Spinal cord (tissue), 10 donors: Measurements from ENCODE around the gene COLEC12. TPM values are rescaled to one million over a fixed set of nuclear protein-coding genes. Genes with fewer than 3 reads are reported as not detected.
A peak's percentile ranks its signal among the peaks of the same experiment; 100 is the strongest.
"Not testable (repeated sequence)": the region's sequence is repeated elsewhere in the genome, so short reads cannot be mapped to it uniquely, and the experiment has no call there.

Experiments used
- DNase-seq, 6 donors: peaks; one replicate each; pipeline versions ENCODE4 v3.0.0 to v3.0.0-alpha.2; 2013 to 2015; ENCODE audit warnings: low spot score in 6 of 6, low read depth in 4 of 6
- H3K27ac ChIP-seq: one replicate; pipeline ENCODE4 v1.5.1; 2013; ENCODE audit warnings: low read depth, low read length, control low read depth
- H3K27me3 ChIP-seq: one replicate; pipeline ENCODE4 v1.6.1; 2013; ENCODE audit warnings: low read length; ENCODE audit not compliant: control insufficient read depth, insufficient read depth
- H3K36me3 ChIP-seq: one replicate; pipeline ENCODE4 v1.6.1; 2013; ENCODE audit warnings: low read length; ENCODE audit not compliant: control insufficient read depth, insufficient read depth
- H3K4me1 ChIP-seq: one replicate; pipeline ENCODE4 v1.6.1; 2013; ENCODE audit warnings: low read length; ENCODE audit not compliant: control insufficient read depth, insufficient read depth
- H3K4me3 ChIP-seq: one replicate; pipeline ENCODE4 v1.5.1; 2013; ENCODE audit warnings: low read depth, low read length, control low read depth
- H3K9me3 ChIP-seq: one replicate; pipeline ENCODE4 v1.6.1; 2013; ENCODE audit warnings: low read length; ENCODE audit not compliant: control insufficient read depth, insufficient read depth
- WGBS: methylation state at CpG from one replicate; pipeline ENCODE4 v1.1.5; 2013; ENCODE audit warnings: missing lambda C conversion rate; ENCODE audit not compliant: insufficient coverage; 5-methylcytosine and 5-hydroxymethylcytosine counted together
- polyA plus RNA-seq, 2 donors: library from polyadenylated mRNA; unstranded; fragments of 120-200 nt; gene quantifications; one replicate each; pipeline ENCODE4 v1.2.1, GENCODE V29; 2013; ENCODE audit not compliant: insufficient read length in 2 of 2
- total RNA-seq, 2 donors: library from RNA; depleted of rRNA in 1 of 2; stranded (reverse); fragments of 120-200 nt in 1 of 2; fragments of >200 nt in 1 of 2; gene quantifications; one replicate each; pipeline versions ENCODE4 v1.2.3 to v1.2.4, GENCODE V29; 2013 to 2014
- donor health status: healthy.

Gene COLEC12
- total and polyA plus RNA-seq, 4 donors, result 19.2 to 282 (median 57.4) TPM

DNA sequence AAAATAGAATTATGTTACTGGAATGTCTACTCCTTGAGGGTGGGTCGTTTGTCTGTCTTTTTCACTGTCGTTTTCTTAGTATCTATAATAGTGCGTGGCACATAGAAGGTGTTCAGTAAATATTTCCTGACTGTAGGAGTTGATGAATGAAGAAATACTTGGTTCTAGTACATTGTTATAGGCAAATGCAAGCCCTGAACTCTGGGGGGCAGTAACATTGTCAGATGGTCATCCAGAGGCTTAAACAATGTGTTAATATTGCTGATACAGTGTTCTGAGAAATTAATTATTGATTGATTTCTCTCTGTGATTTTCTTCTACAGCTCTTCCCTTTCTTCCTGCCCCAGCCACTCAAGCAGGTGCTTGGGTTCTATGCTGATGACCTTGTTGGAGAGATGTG, 208.2 kb downstream of the COLEC12 start:
- H3K4me3 ChIP-seq, result no peak overlapping the region
- H3K9me3 ChIP-seq, result no peaks in the 10 kb centered on the region
- no peaks in the 10 kb centered on the region for H3K36me3 ChIP-seq
- DNase-seq, result no peak
- 53% methylated on average over 3 of the region's 3 CpGs for WGBS
- no peaks in the 10 kb centered on the region for H3K27me3 ChIP-seq
- peaks cover 5% of the 10 kb centered on the region for H3K4me1 ChIP-seq
- H3K27ac ChIP-seq, result no peak overlapping the region

DNA sequence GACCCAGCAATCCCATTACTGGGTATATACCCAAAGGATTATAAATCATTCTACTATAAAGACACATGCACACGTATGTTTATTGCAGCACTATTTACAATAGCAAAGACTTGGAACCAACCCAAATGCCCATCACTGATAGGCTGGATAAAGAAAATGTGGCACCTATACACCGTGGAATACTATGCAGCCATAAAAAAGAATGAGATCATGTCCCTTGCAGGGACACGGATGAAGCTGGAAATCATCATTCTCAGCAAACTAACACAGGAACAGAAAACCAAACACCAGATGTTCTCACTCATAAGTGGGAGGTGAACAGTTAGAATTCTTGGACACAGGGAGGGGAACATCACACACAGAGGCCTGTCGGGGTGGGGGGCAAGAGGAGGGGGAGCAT, 210.5 kb downstream of the COLEC12 start:
- H3K36me3 ChIP-seq, H3K4me3 ChIP-seq, H3K4me1 ChIP-seq, H3K9me3 ChIP-seq, H3K27ac ChIP-seq, H3K27me3 ChIP-seq, DNase-seq: not testable (repeated sequence)
- WGBS, result no CpG with 5 or more reads among the region's 4 CpGs

DNA sequence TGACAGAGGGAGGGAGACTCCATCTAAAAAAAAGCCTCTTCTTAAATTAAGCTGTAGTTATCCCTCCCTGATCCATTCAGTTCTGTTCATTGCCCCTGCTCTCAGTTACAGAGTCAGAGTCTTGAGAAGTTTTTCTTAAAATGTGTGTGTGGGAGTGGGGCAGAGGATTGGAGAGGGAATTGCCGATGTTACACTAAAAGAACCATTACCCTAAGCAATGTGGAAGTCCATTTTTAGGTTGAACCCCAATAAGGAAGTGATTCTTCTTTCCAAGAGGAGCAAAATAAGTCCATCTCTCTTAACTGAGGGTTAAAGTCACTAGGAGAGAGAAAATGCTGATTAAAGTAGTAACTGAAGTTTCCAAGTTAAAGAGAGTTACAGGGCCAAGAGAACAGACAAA, 211.5 kb downstream of the COLEC12 start:
- Histone ChIP-seq H3K27me3 (no peaks in the 10 kb centered on the region), H3K4me1 (no peaks in the 10 kb centered on the region), H3K27ac (no peak overlapping the region), H3K9me3 (no peaks in the 10 kb centered on the region), H3K36me3 (no peaks in the 10 kb centered on the region), H3K4me3 (no peak overlapping the region)
- DNase-seq, result no peak
- WGBS, result no CpG with 5 or more reads among the region's 1 CpG

DNA sequence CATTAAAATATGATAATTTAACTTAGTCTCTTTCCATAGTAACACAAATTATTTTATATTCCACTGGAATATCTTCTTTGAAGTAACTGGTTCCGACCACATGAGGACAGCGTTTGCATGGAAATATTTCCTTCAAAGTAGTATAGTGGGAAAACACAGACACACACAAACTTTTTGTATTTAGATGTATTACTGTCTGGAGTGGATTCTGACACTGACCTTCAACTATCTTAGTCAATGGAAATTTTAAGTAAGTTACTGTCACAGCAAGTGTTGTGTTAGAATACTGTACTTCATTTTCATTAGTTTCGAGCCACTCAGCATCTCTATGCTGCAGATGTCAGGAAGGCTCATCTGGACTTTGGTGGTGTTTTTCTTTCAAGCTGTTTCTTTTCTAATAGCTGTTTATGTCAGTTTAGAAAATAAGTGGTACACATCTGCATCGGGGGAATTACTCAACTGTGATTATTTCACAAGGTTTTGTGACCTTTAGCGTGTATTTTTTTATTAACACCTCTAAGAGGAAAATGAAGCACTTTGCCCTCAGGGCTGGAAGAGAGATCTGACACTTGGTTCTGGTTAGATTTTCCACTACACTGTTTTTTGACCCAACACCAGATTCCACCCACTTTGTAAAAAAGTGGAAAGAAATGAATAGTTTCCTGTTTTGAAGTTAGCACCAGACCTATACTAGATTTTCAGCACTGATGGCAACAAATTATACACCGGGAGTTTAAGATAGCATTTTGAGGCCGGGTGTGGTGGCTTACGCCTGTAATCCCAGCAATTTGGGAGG, 213.8 kb downstream of the COLEC12 start:
- no peaks in the 10 kb centered on the region for H3K36me3 ChIP-seq
- H3K9me3 ChIP-seq, result no peaks in the 10 kb centered on the region
- peak in 3 of 6 donors; percentile 33 to 85 (median 56) for DNase-seq
- no CpG with 5 or more reads among the region's 8 CpGs for WGBS
- H3K27ac ChIP-seq, result no peak overlapping the region
- no peak overlapping the region for H3K4me3 ChIP-seq
- H3K4me1 ChIP-seq, result no peaks in the 10 kb centered on the region
- H3K27me3 ChIP-seq, result no peaks in the 10 kb centered on the region

DNA sequence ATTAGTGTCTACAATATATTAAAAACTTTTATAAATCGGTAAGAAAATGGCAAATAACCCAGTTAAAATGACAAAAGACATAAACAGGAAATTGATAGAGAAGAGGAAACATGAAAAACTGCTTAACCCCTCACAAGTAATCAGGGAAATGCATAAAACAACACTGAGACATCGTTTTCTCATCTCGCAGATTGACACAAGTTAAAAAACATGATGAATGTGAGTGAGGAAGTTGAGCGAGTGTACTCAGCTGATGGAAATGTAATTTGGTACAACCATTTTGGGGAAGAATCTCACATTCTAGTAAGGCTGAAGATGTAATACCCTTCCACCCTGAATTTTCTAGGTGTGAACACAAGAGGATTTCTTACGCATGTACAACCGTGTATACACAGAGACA, 214.7 kb downstream of the COLEC12 start:
- Histone ChIP-seq H3K9me3 (no peaks in the 10 kb centered on the region), H3K4me3 (no peak overlapping the region), H3K27me3 (no peaks in the 10 kb centered on the region), H3K4me1 (no peaks in the 10 kb centered on the region), H3K36me3 (no peaks in the 10 kb centered on the region), H3K27ac (no peak overlapping the region)
- DNase-seq, result no peak
- WGBS, result no CpG with 5 or more reads among the region's 6 CpGs

DNA sequence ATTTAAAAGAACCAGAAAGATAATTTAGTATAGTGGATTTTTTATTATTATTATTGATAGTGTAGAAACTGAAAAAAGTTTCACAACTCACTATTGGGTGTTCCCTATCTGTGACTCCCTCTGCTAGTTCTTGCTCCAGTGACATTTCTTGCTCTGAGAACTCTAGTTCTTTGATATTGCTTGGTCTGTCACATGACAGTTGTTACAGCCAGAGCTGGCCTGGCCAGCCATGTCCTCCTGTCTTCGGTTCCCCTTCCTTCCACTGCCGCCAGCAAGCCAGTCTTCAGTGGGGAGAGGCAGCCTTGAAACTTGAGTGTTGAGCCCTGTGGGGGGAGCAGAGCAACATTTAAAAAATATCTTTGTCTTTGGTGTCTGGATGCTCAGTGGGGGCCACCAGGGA, 225.0 kb downstream of the COLEC12 start:
- WGBS, result no CpG with 5 or more reads among the region's 2 CpGs
- H3K27me3 ChIP-seq, result no peaks in the 10 kb centered on the region
- no peaks in the 10 kb centered on the region for H3K4me1 ChIP-seq
- H3K27ac ChIP-seq, result no peak overlapping the region
- peaks cover 3% of the 10 kb centered on the region for H3K9me3 ChIP-seq
- no peak overlapping the region for H3K4me3 ChIP-seq
- DNase-seq, result no peak
- H3K36me3 ChIP-seq, result no peaks in the 10 kb centered on the region

DNA sequence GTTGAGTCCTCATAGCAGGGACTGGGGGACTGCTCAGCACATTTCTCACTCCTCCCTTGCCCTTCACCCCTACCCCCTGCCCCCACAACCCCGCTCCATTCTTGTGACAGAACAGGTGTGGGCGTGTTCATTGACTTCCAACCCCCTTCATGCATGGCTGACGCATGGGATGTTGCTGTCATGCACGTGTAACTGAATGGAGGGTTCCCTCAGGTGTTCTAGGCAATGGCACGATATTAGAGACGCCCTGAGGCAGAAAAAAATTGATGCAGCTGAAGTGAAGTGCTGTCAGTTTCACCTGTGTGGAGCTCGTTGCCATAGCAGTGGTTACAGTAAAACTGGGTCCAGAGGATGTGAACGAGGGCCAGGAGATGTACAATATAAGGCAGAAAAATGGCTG, 226.2 kb downstream of the COLEC12 start:
- peaks cover under 1% of the 10 kb centered on the region for H3K4me1 ChIP-seq
- H3K27ac ChIP-seq, result no peak overlapping the region
- no peaks in the 10 kb centered on the region for H3K36me3 ChIP-seq
- no peaks in the 10 kb centered on the region for H3K27me3 ChIP-seq
- DNase-seq, result no peak
- peaks cover 3% of the 10 kb centered on the region for H3K9me3 ChIP-seq
- 84% methylated on average over 6 of the region's 8 CpGs for WGBS
- H3K4me3 ChIP-seq, result no peak overlapping the region

DNA sequence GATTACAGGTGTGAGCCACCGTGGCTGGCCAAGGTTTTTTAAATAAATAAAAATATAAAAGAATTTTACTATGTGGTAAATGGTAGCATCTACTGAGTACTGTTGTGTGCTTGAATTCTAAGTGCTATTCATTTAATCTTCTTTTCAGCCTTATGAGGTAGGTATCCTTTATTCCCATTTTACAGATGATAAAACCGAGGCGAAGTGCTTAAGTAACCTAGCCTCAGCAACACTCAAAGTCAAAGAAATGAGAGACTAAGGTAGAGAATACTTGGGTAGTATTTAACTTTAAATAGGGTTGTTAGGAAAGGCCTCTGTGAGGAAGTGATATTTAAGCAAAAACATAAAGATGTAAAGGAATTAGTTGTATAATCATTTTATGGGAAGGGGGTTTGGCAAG, 227.0 kb downstream of the COLEC12 start:
- H3K4me3 ChIP-seq, result no peak overlapping the region
- no peak for DNase-seq
- no peak overlapping the region for H3K27ac ChIP-seq
- no CpG with 5 or more reads among the region's 3 CpGs for WGBS
- H3K27me3 ChIP-seq, result no peaks in the 10 kb centered on the region
- peaks cover 8% of the 10 kb centered on the region for H3K4me1 ChIP-seq
- H3K9me3 ChIP-seq, result peaks cover 1% of the 10 kb centered on the region
- H3K36me3 ChIP-seq, result no peaks in the 10 kb centered on the region

DNA sequence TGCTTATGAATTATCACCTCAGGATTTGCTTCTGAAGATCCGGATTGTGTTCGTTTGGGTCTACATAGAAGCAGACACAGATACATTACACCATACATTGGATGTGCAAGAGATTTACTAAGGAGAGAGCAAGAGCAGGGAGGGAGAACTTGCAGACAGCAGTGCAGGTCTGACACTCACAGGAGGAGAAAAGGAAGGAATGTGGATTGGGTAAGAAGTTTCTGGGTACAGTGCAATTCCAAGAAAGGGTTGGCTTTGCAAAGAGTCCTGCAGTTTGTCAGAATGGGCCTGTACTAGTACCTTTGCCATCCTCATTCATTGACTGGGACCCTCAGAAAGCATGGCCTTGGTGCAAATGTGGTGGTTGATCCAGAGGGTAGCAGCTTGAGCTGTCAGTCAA, 227.9 kb downstream of the COLEC12 start:
- Histone ChIP-seq H3K4me3 (no peak overlapping the region), H3K27ac (no peak overlapping the region), H3K27me3 (no peaks in the 10 kb centered on the region), H3K4me1 (peaks cover 9% of the 10 kb centered on the region), H3K9me3 (no peaks in the 10 kb centered on the region), H3K36me3 (no peaks in the 10 kb centered on the region)
- no peak for DNase-seq
- no CpG with 5 or more reads among the region's 2 CpGs for WGBS

DNA sequence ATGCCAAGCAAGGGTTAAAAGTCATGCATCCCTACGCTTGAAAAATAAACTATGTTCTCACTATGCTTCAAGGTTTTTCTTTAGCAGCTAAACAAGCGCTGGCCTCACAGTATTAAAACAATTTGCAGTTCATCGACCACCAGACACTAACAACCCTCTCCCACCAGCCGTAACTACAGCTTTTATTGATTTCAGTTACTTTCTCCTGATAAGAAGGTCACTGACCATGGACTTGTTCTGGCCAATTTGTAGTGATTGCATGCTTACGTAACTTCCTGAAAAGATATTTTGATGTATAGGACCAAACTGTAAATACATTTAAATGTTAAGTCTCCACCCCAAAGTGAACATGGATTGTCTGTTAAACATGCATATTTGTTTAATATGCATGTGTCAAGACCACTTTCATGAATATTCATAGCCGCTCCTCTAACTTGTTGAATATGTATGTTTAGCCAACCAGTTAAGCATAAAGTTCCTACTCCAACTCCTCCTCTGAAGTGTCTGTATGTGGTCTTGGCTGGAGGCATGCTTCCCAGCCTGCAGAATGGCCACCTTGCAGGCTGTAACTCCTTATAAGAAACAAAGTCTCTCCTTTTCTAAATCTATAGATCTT, 230.9 kb downstream of the COLEC12 start:
- DNase-seq, result no peak
- H3K4me1 ChIP-seq, result peaks cover 13% of the 10 kb centered on the region
- no peak overlapping the region for H3K27ac ChIP-seq
- H3K27me3 ChIP-seq, result no peaks in the 10 kb centered on the region
- WGBS, result 65% methylated on average over 4 of the region's 6 CpGs
- H3K36me3 ChIP-seq, result no peaks in the 10 kb centered on the region
- no peak overlapping the region for H3K4me3 ChIP-seq
- H3K9me3 ChIP-seq, result no peaks in the 10 kb centered on the region
